Measurements from ENCODE around the gene ALG14.

The ALG14 gene

GRCh38 chr1:95116580-95117206 is 43.9 kb upstream of the ALG14 start:
- peak; percentile 31 for DNase-seq (ENCODE audit: insufficient read length, low spot score)

GRCh38 chr1:95115708-95116137 is 43.0 kb upstream of the ALG14 start:
- TF ChIP-seq, protein P1, sequence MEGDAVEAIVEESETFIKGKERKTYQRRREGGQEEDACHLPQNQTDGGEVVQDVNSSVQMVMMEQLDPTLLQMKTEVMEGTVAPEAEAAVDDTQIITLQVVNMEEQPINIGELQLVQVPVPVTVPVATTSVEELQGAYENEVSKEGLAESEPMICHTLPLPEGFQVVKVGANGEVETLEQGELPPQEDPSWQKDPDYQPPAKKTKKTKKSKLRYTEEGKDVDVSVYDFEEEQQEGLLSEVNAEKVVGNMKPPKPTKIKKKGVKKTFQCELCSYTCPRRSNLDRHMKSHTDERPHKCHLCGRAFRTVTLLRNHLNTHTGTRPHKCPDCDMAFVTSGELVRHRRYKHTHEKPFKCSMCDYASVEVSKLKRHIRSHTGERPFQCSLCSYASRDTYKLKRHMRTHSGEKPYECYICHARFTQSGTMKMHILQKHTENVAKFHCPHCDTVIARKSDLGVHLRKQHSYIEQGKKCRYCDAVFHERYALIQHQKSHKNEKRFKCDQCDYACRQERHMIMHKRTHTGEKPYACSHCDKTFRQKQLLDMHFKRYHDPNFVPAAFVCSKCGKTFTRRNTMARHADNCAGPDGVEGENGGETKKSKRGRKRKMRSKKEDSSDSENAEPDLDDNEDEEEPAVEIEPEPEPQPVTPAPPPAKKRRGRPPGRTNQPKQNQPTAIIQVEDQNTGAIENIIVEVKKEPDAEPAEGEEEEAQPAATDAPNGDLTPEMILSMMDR (IDR thresholded peaks at IDR 0.05; ENCODE audit: insufficient read depth, missing control alignments): no peak
- FAIRE-seq (no peak), DNase-seq (ENCODE audit: insufficient read length, low spot score) (no peak)

More at GRCh38 chr1:95116580-95117206, 43.9 kb upstream of the ALG14 start:
- no peak for FAIRE-seq
- TF ChIP-seq, protein P1 (IDR thresholded peaks at IDR 0.05; ENCODE audit: insufficient read depth, missing control alignments): peak; percentile 59

GRCh38 chr1:95113684-95114083 is 40.9 kb upstream of the ALG14 start:
- no peak for DNase-seq (ENCODE audit: insufficient read length, low spot score)
- FAIRE-seq: no peak
- TF ChIP-seq, protein P1 (IDR thresholded peaks at IDR 0.05; ENCODE audit: insufficient read depth, missing control alignments): no peak

DNA sequence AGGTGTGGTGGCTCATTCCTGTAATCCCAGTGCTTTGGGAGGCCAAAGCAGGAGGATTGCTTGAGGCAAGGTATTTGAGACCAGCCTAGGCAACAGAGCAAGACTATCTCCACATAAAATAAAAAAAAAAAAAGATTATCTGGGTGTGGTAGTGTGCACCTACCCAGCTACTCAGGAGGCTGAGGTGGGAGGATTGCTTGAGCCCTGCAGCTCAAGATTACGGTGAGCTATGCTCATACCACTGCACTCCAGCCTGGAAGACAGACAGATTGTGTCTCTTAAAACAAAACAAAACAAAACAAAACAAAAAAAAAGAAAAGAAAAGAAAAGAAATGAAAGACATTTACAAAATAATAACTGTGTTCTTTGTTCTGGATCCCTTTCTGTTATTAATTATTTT is 38.3 kb upstream of the ALG14 start:
- DNase-seq (ENCODE audit: insufficient read length, low spot score) (no peak), FAIRE-seq (no peak)
- TF ChIP-seq, protein P1 (IDR thresholded peaks at IDR 0.05; ENCODE audit: insufficient read depth, missing control alignments): no peak

DNA sequence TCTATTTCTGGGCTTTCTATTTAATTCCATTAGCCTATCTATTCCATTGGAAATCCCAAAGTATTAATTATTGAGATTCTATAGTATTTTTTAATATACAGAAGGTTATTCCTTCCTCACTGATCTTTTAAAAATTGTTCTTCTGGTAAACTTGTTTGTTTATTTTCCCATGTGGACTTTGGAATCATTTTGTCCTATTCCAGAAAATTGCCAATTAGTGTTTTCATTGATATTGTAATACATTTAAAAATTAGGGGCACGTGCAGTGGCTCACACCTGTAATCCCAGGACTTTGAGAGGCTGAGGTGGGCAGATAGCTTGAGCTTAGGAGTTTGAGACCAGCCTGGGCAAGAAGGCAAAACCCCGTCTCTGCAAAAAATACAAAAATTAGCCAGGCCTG is 36.0 kb upstream of the ALG14 start:
- no peak for FAIRE-seq
- TF ChIP-seq, protein P1 (IDR thresholded peaks at IDR 0.05; ENCODE audit: insufficient read depth, missing control alignments): no peak
- no peak for DNase-seq (ENCODE audit: insufficient read length, low spot score)

GRCh38 chr1:95098196-95098595 is 25.4 kb upstream of the ALG14 start:
- FAIRE-seq: no peak
- TF ChIP-seq, protein P1 (IDR thresholded peaks at IDR 0.05; ENCODE audit: insufficient read depth, missing control alignments): no peak
- DNase-seq (ENCODE audit: insufficient read length, low spot score): no peak

- FAIRE-seq (no peak), DNase-seq (ENCODE audit: insufficient read length, low spot score) (no peak)
- TF ChIP-seq, protein P1 (IDR thresholded peaks at IDR 0.05; ENCODE audit: insufficient read depth, missing control alignments): no peak
Measured at GRCh38 chr1:95097426-95097825, 24.7 kb upstream of the ALG14 start.

All from D721Med (cell line).